ENCODE measurements around the gene HDAC6.

GRCh38 chrX:48834383-48834709 lies 32.5 kb downstream of the HDAC6 start:
- TF ChIP-seq CHD2 (IDR thresholded peaks at IDR 0.05; ENCODE audit: borderline replicate concordance, low read depth, low read length) (no peak), BRCA1 (IDR thresholded peaks at IDR 0.05; ENCODE audit: low read depth, low read length) (no peak), DPF2 (IDR thresholded peaks at IDR 0.05) (no peak), TCF7 (IDR thresholded peaks at IDR 0.05; ENCODE audit: borderline replicate concordance) (no peak), ATF7 (IDR thresholded peaks at IDR 0.05; ENCODE audit: low read depth) (no peak)
- TF ChIP-seq, protein P1, sequence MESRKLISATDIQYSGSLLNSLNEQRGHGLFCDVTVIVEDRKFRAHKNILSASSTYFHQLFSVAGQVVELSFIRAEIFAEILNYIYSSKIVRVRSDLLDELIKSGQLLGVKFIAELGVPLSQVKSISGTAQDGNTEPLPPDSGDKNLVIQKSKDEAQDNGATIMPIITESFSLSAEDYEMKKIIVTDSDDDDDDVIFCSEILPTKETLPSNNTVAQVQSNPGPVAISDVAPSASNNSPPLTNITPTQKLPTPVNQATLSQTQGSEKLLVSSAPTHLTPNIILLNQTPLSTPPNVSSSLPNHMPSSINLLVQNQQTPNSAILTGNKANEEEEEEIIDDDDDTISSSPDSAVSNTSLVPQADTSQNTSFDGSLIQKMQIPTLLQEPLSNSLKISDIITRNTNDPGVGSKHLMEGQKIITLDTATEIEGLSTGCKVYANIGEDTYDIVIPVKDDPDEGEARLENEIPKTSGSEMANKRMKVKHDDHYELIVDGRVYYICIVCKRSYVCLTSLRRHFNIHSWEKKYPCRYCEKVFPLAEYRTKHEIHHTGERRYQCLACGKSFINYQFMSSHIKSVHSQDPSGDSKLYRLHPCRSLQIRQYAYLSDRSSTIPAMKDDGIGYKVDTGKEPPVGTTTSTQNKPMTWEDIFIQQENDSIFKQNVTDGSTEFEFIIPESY (IDR thresholded peaks at IDR 0.05): no peak
